ENCODE measurements around the gene ABCA3.

ABCA3 gene

GRCh38 chr16:2232094-2232990 is 108.2 kb downstream of the ABCA3 start:
- DNase-seq = no peak

GRCh38 chr16:2231016-2231931 is 109.3 kb downstream of the ABCA3 start:
- DNase-seq = no peak

- DNase-seq = no peak
These were observed 110.2 kb downstream of the ABCA3 start for GRCh38 chr16:2230376-2230775.

GRCh38 chr16:2229632-2230250 is 110.8 kb downstream of the ABCA3 start:
- DNase-seq = no peak

- no peak for DNase-seq
These were observed 111.4 kb downstream of the ABCA3 start for GRCh38 chr16:2229091-2229490.

GRCh38 chr16:2228161-2228824 is 112.2 kb downstream of the ABCA3 start:
- DNase-seq = no peak

- DNase-seq = no peak
These were observed 113.6 kb downstream of the ABCA3 start for GRCh38 chr16:2226918-2227317.

- DNase-seq = no peak
These were observed 114.2 kb downstream of the ABCA3 start for GRCh38 chr16:2226245-2226793.
